ENCODE results near the gene KCNE5. TPM values are rescaled to one million over a fixed set of nuclear protein-coding genes. Genes with fewer than 3 reads are reported as not detected.
"Not testable (repeated sequence)": the region's sequence is repeated elsewhere in the genome, so short reads cannot be mapped to it uniquely, and the experiment has no call there.

The KCNE5 gene
- total RNA-seq, 1 experiment from 2014 or later: 3.7 TPM

DNA sequence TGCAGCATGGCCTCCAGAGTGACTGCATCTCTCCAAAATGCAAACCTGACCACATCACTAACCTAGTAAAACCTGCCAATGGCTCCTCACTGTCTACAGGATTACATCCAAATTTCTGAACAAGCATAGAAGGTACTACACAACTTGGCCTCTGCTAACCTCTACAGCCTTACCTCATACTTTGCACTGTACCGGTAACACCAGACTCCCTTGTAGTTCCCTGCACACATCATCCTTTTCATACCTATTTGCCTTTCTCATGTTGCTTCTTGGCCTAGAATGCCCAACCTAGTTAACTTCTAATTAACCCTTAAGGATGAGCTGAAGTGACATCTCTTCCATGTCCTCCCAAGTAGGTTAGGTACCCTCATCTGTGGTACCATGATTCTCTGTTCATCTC is 33.4 kb upstream of the KCNE5 start:
- no peak overlapping the region for H2BK15ac ChIP-seq (ENCODE audit: low read depth, low read length)
- WGBS (ENCODE audit: extremely low coverage, insufficient read length, low lambda C conversion rate): no CpG with 5 or more reads among the region's 1 CpG
- no peak overlapping the region for H2BK5ac ChIP-seq (ENCODE audit: insufficient read length, low read length)
- Mint-ChIP-seq H3K27ac (no peak overlapping the region), H3K9me3 (no peaks in the 10 kb centered on the region), H3K4me1 (peaks cover 0 to 8% of the 10 kb centered on the region in 2 experiments; a peak in 2 of 4 replicates), H3K36me3 (ENCODE audit: insufficient read depth in 1 of 3, low read depth in 3 of 3) (peaks cover 25 to 45% (median 41%) of the 10 kb centered on the region in 3 experiments), H3K4me3 (no peak overlapping the region), H3K27me3 (ENCODE audit: low read depth) (no peaks in the 10 kb centered on the region)
- H3K4me1 ChIP-seq (ENCODE audit: insufficient read depth, low read length): no peaks in the 10 kb centered on the region
- no peak overlapping the region for H4K8ac ChIP-seq (replicated peaks; ENCODE audit: insufficient read length, low read depth, low read length)
- no peak overlapping the region for H2BK120ac ChIP-seq (ENCODE audit: low read depth, low read length, poor library complexity, severe bottlenecking)
- H2AK5ac ChIP-seq (ENCODE audit: insufficient read length, low read length): no peak overlapping the region
- H3K4ac ChIP-seq (ENCODE audit: low read depth, low read length): no peak overlapping the region
- H3K9ac ChIP-seq (ENCODE audit: extremely low read depth, insufficient read length, low read length): no peak overlapping the region
- no peak overlapping the region for H3K27ac ChIP-seq (ENCODE audit: insufficient read length, low read depth, low read length)
- no peak overlapping the region for H3K4me2 ChIP-seq (ENCODE audit: insufficient read depth, insufficient read length, low read length)
- no peak overlapping the region for H4K91ac ChIP-seq (ENCODE audit: insufficient read length, low read depth, low read length)
- H3K9me3 ChIP-seq (ENCODE audit: control insufficient read depth, low read depth, low read length): no peaks in the 10 kb centered on the region
- no peak overlapping the region for H3K14ac ChIP-seq (ENCODE audit: insufficient read depth, low read length)
- H3K23ac ChIP-seq (ENCODE audit: insufficient read length, low read depth, low read length): no peak overlapping the region
- DNase-seq: no peak
- H3K79me1 ChIP-seq (ENCODE audit: insufficient read depth, low read depth, low read length, poor library complexity, severe bottlenecking): no peaks in the 10 kb centered on the region
- no peaks in the 10 kb centered on the region for H3K23me2 ChIP-seq (ENCODE audit: insufficient read length, low read depth, low read length, poor library complexity, severe bottlenecking)
- no peak overlapping the region for H2AFZ ChIP-seq (ENCODE audit: low read length)
- no peak overlapping the region for H2BK20ac ChIP-seq (ENCODE audit: low read depth, low read length, poor library complexity, severe bottlenecking)
- no peak overlapping the region for H2BK12ac ChIP-seq (ENCODE audit: insufficient read length, low read depth, low read length)
- H3K56ac ChIP-seq (ENCODE audit: insufficient read length, low read depth, low read length): no peak overlapping the region
- TF ChIP-seq, protein P1, sequence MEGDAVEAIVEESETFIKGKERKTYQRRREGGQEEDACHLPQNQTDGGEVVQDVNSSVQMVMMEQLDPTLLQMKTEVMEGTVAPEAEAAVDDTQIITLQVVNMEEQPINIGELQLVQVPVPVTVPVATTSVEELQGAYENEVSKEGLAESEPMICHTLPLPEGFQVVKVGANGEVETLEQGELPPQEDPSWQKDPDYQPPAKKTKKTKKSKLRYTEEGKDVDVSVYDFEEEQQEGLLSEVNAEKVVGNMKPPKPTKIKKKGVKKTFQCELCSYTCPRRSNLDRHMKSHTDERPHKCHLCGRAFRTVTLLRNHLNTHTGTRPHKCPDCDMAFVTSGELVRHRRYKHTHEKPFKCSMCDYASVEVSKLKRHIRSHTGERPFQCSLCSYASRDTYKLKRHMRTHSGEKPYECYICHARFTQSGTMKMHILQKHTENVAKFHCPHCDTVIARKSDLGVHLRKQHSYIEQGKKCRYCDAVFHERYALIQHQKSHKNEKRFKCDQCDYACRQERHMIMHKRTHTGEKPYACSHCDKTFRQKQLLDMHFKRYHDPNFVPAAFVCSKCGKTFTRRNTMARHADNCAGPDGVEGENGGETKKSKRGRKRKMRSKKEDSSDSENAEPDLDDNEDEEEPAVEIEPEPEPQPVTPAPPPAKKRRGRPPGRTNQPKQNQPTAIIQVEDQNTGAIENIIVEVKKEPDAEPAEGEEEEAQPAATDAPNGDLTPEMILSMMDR (conservative IDR thresholded peaks at IDR 0.05): no peak
- no peak overlapping the region for H3K18ac ChIP-seq (ENCODE audit: insufficient read length, low read depth, low read length)
- no peaks in the 10 kb centered on the region for H4K20me1 ChIP-seq (ENCODE audit: control insufficient read depth, insufficient read depth, insufficient read length)
- no peaks in the 10 kb centered on the region for H3K27me3 ChIP-seq (ENCODE audit: insufficient read depth, low read length)
- H3T11ph ChIP-seq (ENCODE audit: low read length): no peak overlapping the region
- H4K5ac ChIP-seq (ENCODE audit: insufficient read length, low read depth, low read length): no peak overlapping the region
- H3K79me2 ChIP-seq (ENCODE audit: insufficient read depth, low read length): no peaks in the 10 kb centered on the region

DNA sequence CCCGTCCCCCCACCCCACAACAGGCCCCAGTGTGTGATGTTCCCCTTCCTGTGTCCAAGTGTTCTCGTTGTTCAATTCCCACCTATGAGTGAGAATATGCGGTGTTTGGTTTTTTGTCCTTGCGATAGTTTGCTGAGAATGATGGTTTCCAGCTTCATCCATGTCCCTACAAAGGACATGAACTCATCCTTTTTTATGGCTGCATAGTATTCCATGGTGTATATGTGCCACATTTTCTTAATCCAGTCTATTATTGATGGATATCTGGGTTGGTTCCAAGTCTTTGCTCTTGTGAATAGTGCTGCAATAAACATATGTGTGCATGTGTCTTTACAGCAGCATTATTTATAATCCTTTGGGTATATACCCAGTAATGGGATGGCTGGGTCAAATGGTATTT is 32.4 kb upstream of the KCNE5 start:
- H3K4me3 Mint-ChIP-seq: not testable (repeated sequence)

More for the DNA sequence above, 32.4 kb upstream of the KCNE5 start:
- not testable (repeated sequence) for H2BK12ac ChIP-seq (ENCODE audit: insufficient read length, low read depth, low read length); H2AK5ac ChIP-seq (ENCODE audit: insufficient read length, low read length); H3K9me3 Mint-ChIP-seq; H3K27ac ChIP-seq (ENCODE audit: insufficient read length, low read depth, low read length); H3K4me1 ChIP-seq (ENCODE audit: insufficient read depth, low read length); H4K91ac ChIP-seq (ENCODE audit: insufficient read length, low read depth, low read length); H3K23ac ChIP-seq (ENCODE audit: insufficient read length, low read depth, low read length); H3K79me2 ChIP-seq (ENCODE audit: insufficient read depth, low read length); H3K4ac ChIP-seq (ENCODE audit: low read depth, low read length); H3K27me3 Mint-ChIP-seq (ENCODE audit: low read depth); H4K20me1 ChIP-seq (ENCODE audit: control insufficient read depth, insufficient read depth, insufficient read length); H3K56ac ChIP-seq (ENCODE audit: insufficient read length, low read depth, low read length); H2AFZ ChIP-seq (ENCODE audit: low read length); H3K4me2 ChIP-seq (ENCODE audit: insufficient read depth, insufficient read length, low read length); H3K27ac Mint-ChIP-seq; H4K5ac ChIP-seq (ENCODE audit: insufficient read length, low read depth, low read length); H3K18ac ChIP-seq (ENCODE audit: insufficient read length, low read depth, low read length); H2BK20ac ChIP-seq (ENCODE audit: low read depth, low read length, poor library complexity, severe bottlenecking); H2BK120ac ChIP-seq (ENCODE audit: low read depth, low read length, poor library complexity, severe bottlenecking); H3K27me3 ChIP-seq (ENCODE audit: insufficient read depth, low read length); H3K23me2 ChIP-seq (ENCODE audit: insufficient read length, low read depth, low read length, poor library complexity, severe bottlenecking); H3K9me3 ChIP-seq (ENCODE audit: control insufficient read depth, low read depth, low read length); H3K14ac ChIP-seq (ENCODE audit: insufficient read depth, low read length); H3K79me1 ChIP-seq (ENCODE audit: insufficient read depth, low read depth, low read length, poor library complexity, severe bottlenecking); DNase-seq; H3T11ph ChIP-seq (ENCODE audit: low read length); H3K9ac ChIP-seq (ENCODE audit: extremely low read depth, insufficient read length, low read length); H4K8ac ChIP-seq (replicated peaks; ENCODE audit: insufficient read length, low read depth, low read length); H2BK5ac ChIP-seq (ENCODE audit: insufficient read length, low read length); H3K4me1 Mint-ChIP-seq; H2BK15ac ChIP-seq (ENCODE audit: low read depth, low read length)
- H3K36me3 Mint-ChIP-seq (ENCODE audit: insufficient read depth in 1 of 3, low read depth in 3 of 3): peaks cover 14 to 37% (median 31%) of the 10 kb centered on the region in 3 experiments
- no CpG with 5 or more reads among the region's 4 CpGs for WGBS (ENCODE audit: extremely low coverage, insufficient read length, low lambda C conversion rate)

Data from H9 (cell line).